Body of pancreas (tissue), 4 donors: ENCODE measurements around the gene MRRF. TPM values are rescaled to one million over a fixed set of nuclear protein-coding genes. Genes with fewer than 3 reads are reported as not detected.

Experiments used
- ATAC-seq: fragments of 150-250 bp; one replicate; pipeline ENCODE4 v1.9.1; 2016
- DNase-seq, 4 donors: peaks; one replicate each; pipeline ENCODE4 v3.0.0-alpha.2; 2019
- H3K27ac ChIP-seq, 4 donors: fragments of 200-600 bp; sonication (generic); 1 replicate in 3 of 4; 2 replicates in 1 of 4; pipeline versions ENCODE4 v1.5.1 to v1.6.1; 2016 to 2019; ENCODE audit warnings: mild to moderate bottlenecking in 1 of 4, mixed read lengths in 1 of 4, moderate library complexity in 1 of 4
- H3K27me3 ChIP-seq, 2 donors: fragments of 200-600 bp; sonication (generic); one replicate each; pipeline ENCODE4 v1.6.0; 2016; ENCODE audit warnings: mild to moderate bottlenecking in 1 of 2
- H3K36me3 ChIP-seq, 2 donors: fragments of 200-600 bp; sonication (generic); replicated peaks in 1 of 2; 2 replicates each; pipeline ENCODE4 v1.5.1; 2016; ENCODE audit warnings: low read depth in 2 of 2; ENCODE audit not compliant: insufficient read depth in 1 of 2
- H3K4me1 ChIP-seq: fragments of 200-600 bp; sonication (generic); one replicate; pipeline ENCODE4 v1.6.0; 2016
- H3K4me3 ChIP-seq, 2 donors: fragments of 200-600 bp; sonication (generic); 1 replicate in 1 of 2; 2 replicates in 1 of 2; pipeline ENCODE4 v1.5.1; 2016 to 2019
- H3K9me3 ChIP-seq, 3 donors: fragments of 200-600 bp; sonication (generic); 1 replicate in 2 of 3; 2 replicates in 1 of 3; pipeline ENCODE4 v1.5.1; 2016
- POLR2A ChIP-seq, 3 donors: fragments of 450-650 bp; IDR thresholded peaks; one replicate each; pipeline ENCODE4 v1.6.1; 2016; ENCODE audit warnings: antibody characterized with exemption in 3 of 3, mild to moderate bottlenecking in 2 of 3
- WGBS, 2 donors: methylation state at CpG; one replicate each; pipeline ENCODE4 v1.1.5; 2017; 5-methylcytosine and 5-hydroxymethylcytosine counted together
- intact Hi-C: fragments of 100-400 bp; cut with DNase I; formaldehyde crosslinking; loops from one replicate; pipeline ENCODE4 v1.15.1; 2023
- total RNA-seq, 2 donors: library from RNA; depleted of rRNA; stranded (reverse); fragments of >200 nt; gene quantifications; one replicate each; pipeline ENCODE4 v1.1.0, GENCODE V29; 2016
- TF ChIP-seq, protein P1 (sequence below), 7 experiments: fragments of 450-650 bp in 4 of 7; fragments of 200-600 bp in 3 of 7; sonication (generic) in 3 of 7; IDR thresholded peaks; one replicate each; pipeline ENCODE4 v1.5.1; 2016 to 2019; ENCODE audit warnings: antibody characterized with exemption in 7 of 7

MRRF gene
- total RNA-seq, 2 donors from 2014 or later: 11.9 to 13.5 TPM

DNA sequence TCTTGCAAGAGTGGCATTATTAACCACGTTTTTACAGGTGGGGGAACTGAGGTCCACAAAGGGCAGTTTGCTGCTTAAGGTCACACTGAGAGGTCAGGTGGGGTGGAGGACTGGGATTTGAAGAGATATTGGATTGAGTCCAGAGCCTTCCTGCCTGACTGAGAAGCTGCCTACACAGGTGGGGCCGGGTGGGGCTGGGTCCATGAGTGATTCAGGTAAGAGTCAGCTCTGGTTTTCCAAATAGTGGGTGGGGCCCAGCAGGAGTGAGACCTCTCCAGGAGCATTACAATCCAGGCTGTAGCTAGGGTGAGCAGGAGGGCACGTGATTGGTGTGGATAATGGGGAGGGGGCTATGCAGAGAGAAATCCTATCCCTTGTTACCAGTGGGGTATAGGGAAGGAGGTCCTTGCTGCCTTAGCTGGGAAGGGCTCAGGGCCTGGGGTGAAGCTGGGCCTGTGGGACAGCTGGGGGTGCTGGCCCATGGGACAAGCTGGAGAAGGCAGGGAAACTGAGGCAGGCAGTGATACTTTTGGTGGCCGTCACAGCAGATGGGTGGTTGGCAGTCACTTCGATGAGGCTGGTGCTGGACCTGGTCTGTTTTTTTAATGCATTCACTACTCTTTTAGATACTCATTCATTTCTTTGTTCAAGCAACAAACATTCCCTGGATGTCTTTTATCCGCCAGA, 103.2 kb downstream of the MRRF start:
- ATAC-seq (no peak), DNase-seq (no peak)
- no peaks in the 10 kb centered on the region for H3K9me3 ChIP-seq
- H3K27ac ChIP-seq: no peak overlapping the region
- H3K4me1 ChIP-seq: peaks cover 4% of the 10 kb centered on the region
- no peaks in the 10 kb centered on the region for H3K27me3 ChIP-seq
- TF ChIP-seq, protein P1, sequence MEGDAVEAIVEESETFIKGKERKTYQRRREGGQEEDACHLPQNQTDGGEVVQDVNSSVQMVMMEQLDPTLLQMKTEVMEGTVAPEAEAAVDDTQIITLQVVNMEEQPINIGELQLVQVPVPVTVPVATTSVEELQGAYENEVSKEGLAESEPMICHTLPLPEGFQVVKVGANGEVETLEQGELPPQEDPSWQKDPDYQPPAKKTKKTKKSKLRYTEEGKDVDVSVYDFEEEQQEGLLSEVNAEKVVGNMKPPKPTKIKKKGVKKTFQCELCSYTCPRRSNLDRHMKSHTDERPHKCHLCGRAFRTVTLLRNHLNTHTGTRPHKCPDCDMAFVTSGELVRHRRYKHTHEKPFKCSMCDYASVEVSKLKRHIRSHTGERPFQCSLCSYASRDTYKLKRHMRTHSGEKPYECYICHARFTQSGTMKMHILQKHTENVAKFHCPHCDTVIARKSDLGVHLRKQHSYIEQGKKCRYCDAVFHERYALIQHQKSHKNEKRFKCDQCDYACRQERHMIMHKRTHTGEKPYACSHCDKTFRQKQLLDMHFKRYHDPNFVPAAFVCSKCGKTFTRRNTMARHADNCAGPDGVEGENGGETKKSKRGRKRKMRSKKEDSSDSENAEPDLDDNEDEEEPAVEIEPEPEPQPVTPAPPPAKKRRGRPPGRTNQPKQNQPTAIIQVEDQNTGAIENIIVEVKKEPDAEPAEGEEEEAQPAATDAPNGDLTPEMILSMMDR (IDR thresholded peaks at IDR 0.05): no peak
- no peak for TF ChIP-seq POLR2A (IDR thresholded peaks at IDR 0.05)
- intact Hi-C loops: no loop called here
- H3K4me3 ChIP-seq: no peak overlapping the region
- 85 to 88% methylated on average over 6 of the region's 6 CpGs for WGBS, 2 donors
- H3K36me3 ChIP-seq: no peaks in the 10 kb centered on the region

DNA sequence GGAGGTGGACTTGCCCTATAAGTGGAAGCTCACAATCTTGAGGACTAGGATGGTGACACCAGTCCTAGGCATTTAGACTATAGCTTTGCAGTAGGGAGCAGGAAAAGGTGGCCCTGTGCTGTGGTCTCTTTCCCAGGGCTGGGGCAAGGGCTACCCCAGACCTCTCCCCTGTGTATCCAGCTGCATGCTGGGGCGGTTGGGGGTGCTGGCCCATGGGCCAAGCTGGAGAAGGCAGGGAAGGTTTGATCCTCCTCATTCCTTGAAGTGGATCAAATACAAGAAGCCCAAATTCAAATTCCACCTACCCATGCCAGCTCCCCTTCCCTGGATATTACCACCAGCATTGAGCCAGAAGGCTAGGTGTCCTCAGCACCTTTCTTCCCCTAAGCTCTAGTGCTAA, 104.0 kb downstream of the MRRF start:
- Histone ChIP-seq H3K27ac (no peak overlapping the region), H3K4me3 (no peak overlapping the region), H3K36me3 (no peaks in the 10 kb centered on the region), H3K4me1 (peaks cover 4% of the 10 kb centered on the region), H3K9me3 (no peaks in the 10 kb centered on the region), H3K27me3 (no peaks in the 10 kb centered on the region)
- intact Hi-C loops: no loop called here
- TF ChIP-seq POLR2A (IDR thresholded peaks at IDR 0.05): no peak
- TF ChIP-seq, protein P1 (IDR thresholded peaks at IDR 0.05): no peak
- ATAC-seq (no peak), DNase-seq (no peak)
- WGBS, 2 donors: 89% methylated on average over 1 of the region's 1 CpG; no CpG with 5 or more reads in 1 of the 2 donors

DNA sequence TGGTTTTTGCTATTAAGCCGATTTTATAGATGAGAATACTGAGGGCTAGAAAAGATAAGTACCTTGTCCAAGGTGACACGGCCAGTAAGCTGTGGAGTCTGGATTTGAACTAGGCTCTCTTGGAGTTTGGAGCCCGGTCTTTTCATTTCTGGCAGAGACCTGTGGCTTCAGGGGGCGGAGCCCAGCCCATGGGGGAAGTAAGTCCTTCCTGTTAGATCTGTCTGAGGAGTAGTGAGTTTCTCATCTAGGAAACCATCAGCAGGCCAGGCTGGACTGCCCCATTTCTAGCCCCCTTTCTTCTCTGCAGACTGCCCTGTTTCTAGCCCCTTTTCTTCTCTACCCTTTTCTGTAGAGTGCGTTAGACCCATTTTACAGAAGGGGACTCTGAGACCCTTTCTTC, 105.6 kb downstream of the MRRF start:
- peak overlapping the region in 1 of 4 donors; percentile 46 for H3K27ac ChIP-seq
- peaks cover 11% of the 10 kb centered on the region for H3K4me1 ChIP-seq
- WGBS, 2 donors: 60 to 63% methylated on average over 5 of the region's 5 CpGs
- TF ChIP-seq POLR2A (IDR thresholded peaks at IDR 0.05): no peak
- TF ChIP-seq, protein P1 (IDR thresholded peaks at IDR 0.05): no peak
- H3K27me3 ChIP-seq: no peaks in the 10 kb centered on the region
- no peaks in the 10 kb centered on the region for H3K36me3 ChIP-seq
- intact Hi-C loops: no loop called here
- ATAC-seq (no peak), DNase-seq (peak in 1 of 4 donors; percentile 33)
- H3K9me3 ChIP-seq: no peaks in the 10 kb centered on the region
- no peak overlapping the region for H3K4me3 ChIP-seq

DNA sequence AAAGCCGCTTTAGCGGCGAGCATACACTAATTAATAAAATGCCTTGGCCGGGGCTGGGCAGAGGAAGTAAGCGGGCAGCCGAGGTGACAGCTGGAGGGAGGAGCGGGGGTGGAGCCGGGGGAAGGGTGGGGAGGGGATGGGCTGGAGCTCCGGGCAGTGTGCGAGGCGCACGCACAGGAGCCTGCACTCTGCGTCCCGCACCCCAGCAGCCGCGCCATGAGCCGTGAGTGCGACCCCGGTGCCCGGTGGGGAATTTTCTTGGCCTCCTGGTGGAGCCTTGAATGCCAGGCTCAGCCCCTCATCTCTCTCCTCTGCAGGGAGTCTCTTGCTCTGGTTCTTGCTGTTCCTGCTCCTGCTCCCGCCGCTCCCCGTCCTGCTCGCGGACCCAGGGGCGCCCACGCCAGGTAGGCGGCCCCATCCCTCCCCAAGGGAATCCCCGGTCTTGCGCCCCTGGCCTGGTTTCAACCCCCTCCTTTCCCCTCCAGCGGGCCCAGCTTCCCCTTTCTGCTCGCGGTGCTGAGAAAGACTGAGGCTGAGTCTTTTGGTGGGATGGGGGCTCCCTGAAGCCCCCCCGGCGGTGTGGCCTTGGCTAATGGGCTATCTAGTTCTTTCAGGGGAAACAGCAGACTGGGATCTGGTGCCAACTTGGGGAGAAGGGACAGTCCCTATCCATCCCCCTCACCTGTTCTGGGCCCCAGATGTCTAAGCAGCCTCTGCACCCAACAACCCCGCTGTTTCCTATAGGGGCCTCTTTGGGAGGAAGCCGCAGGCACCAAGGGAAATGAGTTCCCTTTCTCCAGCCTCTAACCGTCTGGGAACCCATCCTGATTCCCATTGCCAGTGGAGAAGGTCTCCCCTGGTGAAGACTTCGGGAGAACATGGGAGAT, 106.4 kb downstream of the MRRF start, which contains the start of gene PTGS1:
PTGS1 (plus strand) TSS at position 156 of the 887 bp plus-strand sequence; CDS start at position 217, 61 bp downstream.
- H3K27ac ChIP-seq: peak within 1 kb of the TSS in 1 of 4 donors; percentile 46
- ATAC-seq (peak; percentile 53), DNase-seq (peak in 3 of 4 donors; percentile 49 to 51 (median 51))
- TF ChIP-seq, protein P1 (IDR thresholded peaks at IDR 0.05): no peak
- TF ChIP-seq POLR2A (IDR thresholded peaks at IDR 0.05): no peak
- 8 to 17% methylated on average over 18 to 39 of the region's 39 CpGs for WGBS, 2 donors
- intact Hi-C loops: no loop called here
- no peak within 1 kb of the TSS for H3K4me3 ChIP-seq
- no peaks in the 10 kb centered on the region for H3K36me3 ChIP-seq
- no peaks in the 10 kb centered on the region for H3K9me3 ChIP-seq
- H3K27me3 ChIP-seq: no peaks in the 10 kb centered on the region
- peaks cover 19% of the 10 kb centered on the region for H3K4me1 ChIP-seq
